Upper lobe of left lung (tissue), 6 donors: ENCODE data around the gene UBA1. TPM values are rescaled to one million over a fixed set of nuclear protein-coding genes. Genes with fewer than 3 reads are reported as not detected.
"Not testable (repeated sequence)": the region's sequence is repeated elsewhere in the genome, so short reads cannot be mapped to it uniquely, and the experiment has no call there.

Source experiments
- ATAC-seq, 2 donors: fragments of 200-7000 bp; cut with Tn5 transposase; one replicate each; pipeline ENCODE4 v1.9.1; 2022; ENCODE audit warnings: mild to moderate bottlenecking in 2 of 2, moderate library complexity in 2 of 2; ENCODE audit not compliant: low FRiP score in 2 of 2
- DNase-seq, 2 donors: peaks; one replicate each; pipeline ENCODE4 v3.0.0-alpha.2; 2019 to 2020
- H3K27ac ChIP-seq, 4 donors: fragments of 200-600 bp; sonication (generic); one replicate each; pipeline ENCODE4 v1.5.1; 2016 to 2019
- H3K27me3 ChIP-seq, 4 donors: fragments of 200-600 bp; sonication (generic); one replicate each; pipeline ENCODE4 v1.5.1; 2017 to 2019
- H3K36me3 ChIP-seq, 4 donors: fragments of 200-600 bp; sonication (generic); one replicate each; pipeline ENCODE4 v1.5.1; 2016 to 2019
- H3K4me1 ChIP-seq, 4 donors: fragments of 200-600 bp; sonication (generic); one replicate each; pipeline ENCODE4 v1.5.1; 2018 to 2019
- H3K4me3 ChIP-seq, 4 donors: fragments of 200-600 bp; sonication (generic); one replicate each; pipeline ENCODE4 v1.5.1; 2017 to 2019; ENCODE audit warnings: mild to moderate bottlenecking in 2 of 4, moderate library complexity in 1 of 4
- H3K9me3 ChIP-seq, 4 donors: fragments of 200-600 bp; sonication (generic); one replicate each; pipeline ENCODE4 v1.5.1; 2018 to 2019
- EP300 ChIP-seq, 4 donors: sonication (generic); formaldehyde crosslinking; IDR thresholded peaks; one replicate each; pipeline ENCODE4 v1.5.1; 2017; ENCODE audit warnings: antibody characterized with exemption in 4 of 4, control low read depth in 2 of 4
- POLR2A ChIP-seq, 4 donors: fragments of 450-650 bp; IDR thresholded peaks; one replicate each; pipeline ENCODE4 v1.5.1; 2016 to 2017; ENCODE audit warnings: antibody characterized with exemption in 4 of 4, mild to moderate bottlenecking in 2 of 4
- POLR2AphosphoS5 ChIP-seq, 2 donors: sonication (generic); formaldehyde crosslinking; IDR thresholded peaks; one replicate each; pipeline ENCODE4 v1.5.1; 2017; ENCODE audit warnings: antibody characterized with exemption in 2 of 2
- WGBS, 2 donors: methylation state at CpG; one replicate each; pipeline ENCODE4 v1.1.5; 2017 to 2018; 5-methylcytosine and 5-hydroxymethylcytosine counted together
- total RNA-seq, 6 donors: library from RNA; depleted of rRNA in 4 of 6; stranded (reverse); fragments of >200 nt in 4 of 6; gene quantifications; one replicate each; pipeline versions ENCODE4 v1.1.0 to v1.2.1, GENCODE V29; 2016 to 2021
- TF ChIP-seq, protein P1 (sequence below), 6 experiments: fragments of 450-650 bp in 4 of 6; fragments of 200-600 bp in 2 of 6; sonication (generic) in 2 of 6; IDR thresholded peaks; one replicate each; pipeline ENCODE4 v1.5.1; 2016 to 2019; ENCODE audit warnings: antibody characterized with exemption in 6 of 6
- donor health status: DM: no; HTN: no; CAD: no; lungs with moderate emphysema.
- donor health status: DM: no; HTN: yes; CAD: no; lungs with severe emphysema.

Gene UBA1
- total RNA-seq, 6 donors from 2014 or later, result 128 to 186 (median 173) TPM

DNA sequence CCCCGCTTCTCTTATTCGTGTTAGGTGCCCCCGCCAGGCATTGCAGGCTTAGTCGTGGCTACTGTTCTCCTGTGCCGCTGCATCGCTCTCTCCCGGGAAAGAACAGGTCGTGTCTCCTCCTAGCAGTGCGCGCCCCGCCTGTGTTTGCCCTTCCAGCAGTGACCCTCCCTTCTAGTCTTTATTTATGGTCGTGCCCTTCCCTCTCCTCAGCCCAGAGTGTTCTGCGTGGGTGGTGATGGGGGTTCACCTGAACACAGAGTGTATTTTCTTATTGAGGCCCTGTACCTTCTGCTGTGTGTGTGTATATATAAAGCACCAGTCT, 54.3 kb downstream of the UBA1 start:
- no peak overlapping the region for H3K27ac ChIP-seq
- no peaks in the 10 kb centered on the region for H3K27me3 ChIP-seq
- no peak overlapping the region for H3K4me3 ChIP-seq
- no peak for ATAC-seq
- TF ChIP-seq EP300 (IDR thresholded peaks at IDR 0.05) (no peak), POLR2AphosphoS5 (IDR thresholded peaks at IDR 0.05) (no peak), POLR2A (IDR thresholded peaks at IDR 0.05) (no peak)
- TF ChIP-seq, protein P1, sequence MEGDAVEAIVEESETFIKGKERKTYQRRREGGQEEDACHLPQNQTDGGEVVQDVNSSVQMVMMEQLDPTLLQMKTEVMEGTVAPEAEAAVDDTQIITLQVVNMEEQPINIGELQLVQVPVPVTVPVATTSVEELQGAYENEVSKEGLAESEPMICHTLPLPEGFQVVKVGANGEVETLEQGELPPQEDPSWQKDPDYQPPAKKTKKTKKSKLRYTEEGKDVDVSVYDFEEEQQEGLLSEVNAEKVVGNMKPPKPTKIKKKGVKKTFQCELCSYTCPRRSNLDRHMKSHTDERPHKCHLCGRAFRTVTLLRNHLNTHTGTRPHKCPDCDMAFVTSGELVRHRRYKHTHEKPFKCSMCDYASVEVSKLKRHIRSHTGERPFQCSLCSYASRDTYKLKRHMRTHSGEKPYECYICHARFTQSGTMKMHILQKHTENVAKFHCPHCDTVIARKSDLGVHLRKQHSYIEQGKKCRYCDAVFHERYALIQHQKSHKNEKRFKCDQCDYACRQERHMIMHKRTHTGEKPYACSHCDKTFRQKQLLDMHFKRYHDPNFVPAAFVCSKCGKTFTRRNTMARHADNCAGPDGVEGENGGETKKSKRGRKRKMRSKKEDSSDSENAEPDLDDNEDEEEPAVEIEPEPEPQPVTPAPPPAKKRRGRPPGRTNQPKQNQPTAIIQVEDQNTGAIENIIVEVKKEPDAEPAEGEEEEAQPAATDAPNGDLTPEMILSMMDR (IDR thresholded peaks at IDR 0.05), result no peak
- no peaks in the 10 kb centered on the region for H3K4me1 ChIP-seq
- WGBS, 2 donors, result 61 to 82% methylated on average over 2 to 13 of the region's 13 CpGs
- no peaks in the 10 kb centered on the region for H3K9me3 ChIP-seq
- H3K36me3 ChIP-seq, result peaks cover 0 to 43% (median 17%) of the 10 kb centered on the region in 4 donors
- no peak for DNase-seq

DNA sequence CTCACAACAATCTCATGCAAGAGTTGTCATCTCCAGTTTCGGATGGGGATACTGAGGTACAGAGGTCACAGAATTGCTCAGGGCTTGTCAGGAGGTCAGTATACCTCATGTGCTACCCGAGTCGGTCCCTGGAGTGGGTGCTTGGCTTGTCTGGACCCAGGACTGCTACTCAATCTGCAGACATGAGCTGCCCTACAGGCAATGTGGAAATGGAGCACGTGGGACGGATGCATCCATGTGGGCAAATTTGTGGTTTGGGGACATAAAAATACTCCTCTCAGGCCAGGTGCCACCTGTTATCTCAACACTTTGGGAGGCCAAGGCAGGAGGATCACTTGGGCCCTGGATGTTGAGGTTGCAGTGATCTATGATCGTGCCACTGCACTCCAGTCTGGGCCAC, 54.9 kb downstream of the UBA1 start:
- peaks cover 0 to under 1% (median 0%) of the 10 kb centered on the region in 4 donors for H3K9me3 ChIP-seq
- no peaks in the 10 kb centered on the region for H3K4me1 ChIP-seq
- WGBS, 2 donors, result 90% methylated on average over 6 of the region's 6 CpGs; no CpG with 5 or more reads in 1 of the 2 donors
- no peak overlapping the region for H3K27ac ChIP-seq
- TF ChIP-seq POLR2AphosphoS5 (IDR thresholded peaks at IDR 0.05), result no peak
- TF ChIP-seq POLR2A (IDR thresholded peaks at IDR 0.05), result no peak
- TF ChIP-seq, protein P1 (IDR thresholded peaks at IDR 0.05), result no peak
- TF ChIP-seq EP300 (IDR thresholded peaks at IDR 0.05), result no peak
- no peaks in the 10 kb centered on the region for H3K27me3 ChIP-seq
- no peak for ATAC-seq
- H3K36me3 ChIP-seq, result peaks cover 0 to 37% (median 16%) of the 10 kb centered on the region in 4 donors
- DNase-seq, result no peak
- no peak overlapping the region for H3K4me3 ChIP-seq

DNA sequence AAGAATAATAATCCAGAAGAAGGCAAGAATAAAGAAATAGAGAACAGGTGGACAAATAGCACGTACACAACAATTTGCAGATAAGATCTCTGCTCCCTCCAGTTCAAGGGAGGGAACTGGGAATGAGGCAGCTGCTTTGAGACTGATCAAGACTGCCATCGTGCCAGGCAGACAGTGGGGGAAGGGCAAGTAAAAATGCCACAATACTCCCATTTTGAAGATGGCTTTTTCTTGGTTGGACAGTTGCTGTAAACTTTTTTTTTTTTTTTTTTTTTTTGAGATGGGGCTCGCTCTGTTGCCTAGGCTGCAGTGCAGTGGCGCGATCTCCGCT, 56.4 kb downstream of the UBA1 start:
- H3K27me3 ChIP-seq, result no peaks in the 10 kb centered on the region
- TF ChIP-seq, protein P1 (IDR thresholded peaks at IDR 0.05), result no peak
- TF ChIP-seq POLR2A (IDR thresholded peaks at IDR 0.05) (no peak), POLR2AphosphoS5 (IDR thresholded peaks at IDR 0.05) (no peak), EP300 (IDR thresholded peaks at IDR 0.05) (no peak)
- H3K4me3 ChIP-seq, result no peak overlapping the region
- peaks cover 0 to 7% (median 0%) of the 10 kb centered on the region in 4 donors for H3K9me3 ChIP-seq
- peaks cover 0 to 25% (median 11%) of the 10 kb centered on the region in 4 donors for H3K36me3 ChIP-seq
- ATAC-seq (no peak), DNase-seq (no peak)
- WGBS, 2 donors, result 80 to 87% methylated on average over 5 to 6 of the region's 6 CpGs
- H3K27ac ChIP-seq, result no peak overlapping the region
- H3K4me1 ChIP-seq, result no peaks in the 10 kb centered on the region

DNA sequence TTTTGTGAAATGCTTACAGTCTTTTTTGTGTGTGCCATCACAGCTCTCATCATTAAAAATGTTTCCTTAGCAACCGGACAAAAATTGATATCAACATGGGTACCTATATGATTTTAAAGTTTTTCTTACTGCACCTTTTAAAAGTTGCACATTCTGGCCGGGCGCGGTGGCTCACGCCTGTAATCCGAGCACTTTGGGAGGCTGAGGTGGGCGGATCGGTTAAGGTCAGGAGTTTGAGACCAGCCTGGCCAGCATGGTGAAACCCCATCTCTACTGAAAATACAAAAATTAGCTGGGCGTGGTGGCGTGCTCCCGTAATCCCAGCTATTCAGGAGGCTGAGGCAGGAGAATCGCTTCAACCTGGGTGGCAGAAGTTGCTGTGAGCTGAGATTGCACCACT, 64.0 kb downstream of the UBA1 start:
- not testable (repeated sequence) for H3K27ac ChIP-seq, DNase-seq, H3K9me3 ChIP-seq, H3K4me1 ChIP-seq, H3K36me3 ChIP-seq, H3K27me3 ChIP-seq, H3K4me3 ChIP-seq, ATAC-seq
- WGBS, 2 donors, result 92 to 93% methylated on average over 11 to 12 of the region's 12 CpGs

Other genes with a start within 250 kb of the UBA1 start
- 10 to 100 TPM in 3 of 6 donors, 1 to 10 TPM in 3; 7.3 to 51.3 (median 9.6) TPM for gene RGN, start 115.4 kb upstream of the UBA1 start, total RNA-seq
- gene NDUFB11, start 49.1 kb upstream of the UBA1 start, total RNA-seq, result 10 to 100 TPM; 41.9 to 77.5 (median 66.7) TPM
- gene RBM10, start 48.6 kb upstream of the UBA1 start, total RNA-seq, result 10 to 100 TPM; 29.2 to 59.7 (median 32.5) TPM
- 10 to 100 TPM; 59.2 to 91.0 (median 78.5) TPM for gene CDK16, start 24.9 kb downstream of the UBA1 start, total RNA-seq
- gene USP11, start 39.2 kb downstream of the UBA1 start, total RNA-seq, result 100 to 1,000 TPM in 1 of 6 donors, 10 to 100 TPM in 5; 42.9 to 103 (median 60.0) TPM
- gene ZNF157, start 176.7 kb downstream of the UBA1 start, total RNA-seq, result 1 to 10 TPM in 2 of 6 donors, under 1 TPM in 1, not detected in 3; 0.15 to 1.9 (median 1.0) TPM